K562 (cell line): Measurements from ENCODE around the gene ATP2A1. TPM values are rescaled to one million over a fixed set of nuclear protein-coding genes. Genes with fewer than 3 reads are reported as not detected.
A peak's percentile ranks its signal among the peaks of the same experiment; 100 is the strongest.

Source experiments
- ATAC-seq: fragments of 200-7000 bp; cut with Tn5 transposase; 3 replicates; pipeline ENCODE4 v1.9.1; 2020; ENCODE audit warnings: moderate library complexity
- BruUV-seq: library from RNA; stranded (reverse); fragments of 400-500 nt; replicated peaks from 2 replicates; lab custom pipeline; 2021; lab: Mats Ljungman, UMichigan
- CTCF ChIA-PET: fragments of 300-600 bp; formaldehyde crosslinking; extraction: SDS; loops from one replicate; lab custom pipeline; 2021; ENCODE audit warnings: low intra/inter-chr PET ratio; lab: Yijun Ruan, JAX
- POLR2A ChIA-PET: fragments of 300-600, 350-650 bp; sonication (Branson Sonifier 250); formaldehyde crosslinking; extraction: SDS; loops from one replicate; lab custom pipeline; 2021; ENCODE audit warnings: antibody characterized with exemption, inconsistent platforms; lab: Yijun Ruan, JAX
- DNase-seq, 4 experiments: peaks; one replicate each; pipeline versions ENCODE4 v3.0.0 to v3.0.0-alpha.2; 2011 to 2018; ENCODE audit warnings: low spot score in 3 of 4, mixed read lengths in 3 of 4; ENCODE audit errors: extremely low read depth in 1 of 4
- FAIRE-seq: peaks from 2 replicates; lab custom pipeline; 2011; peaks lifted over from hg19 to GRCh38; lab: Jason Lieb, UNC
- H2AFZ ChIP-seq: 2 replicates; pipeline ENCODE4 v1.6.0; 2011; ENCODE audit warnings: low read depth, low read length, control low read depth, inconsistent platforms
- H3K27ac ChIP-seq: fragments of 200-600 bp; 3 replicates; pipeline ENCODE4 v1.8.0; 2011; ENCODE audit warnings: low read depth, mild to moderate bottlenecking, control low read depth, inconsistent platforms, low read length, moderate library complexity, mixed read lengths; ENCODE audit errors: extremely low read depth
- H3K27me3 ChIP-seq, 2 experiments: fragments of 300-600 bp in 1 of 2; 2 replicates in 1 of 2; 3 replicates in 1 of 2; pipeline versions ENCODE4 v1.6.0 to v1.8.0; 2011; ENCODE audit warnings: inconsistent platforms in 2 of 2, low read length in 2 of 2, mild to moderate bottlenecking in 1 of 2, mixed read lengths in 1 of 2, moderate library complexity in 1 of 2; ENCODE audit not compliant: control insufficient read depth in 2 of 2, insufficient read depth in 2 of 2
- H3K36me3 ChIP-seq: fragments of 300-600 bp; 3 replicates; pipeline ENCODE4 v1.8.0; 2011; ENCODE audit warnings: mild to moderate bottlenecking, low read length, inconsistent platforms; ENCODE audit not compliant: control insufficient read depth, insufficient read depth
- H3K4me1 ChIP-seq, 2 experiments: fragments of 200-600 bp in 1 of 2; replicated peaks in 1 of 2; 2 replicates in 1 of 2; 3 replicates in 1 of 2; pipeline versions ENCODE4 v1.5.1 to v1.8.0; 2011; ENCODE audit warnings: inconsistent platforms in 2 of 2, low read length in 2 of 2, mild to moderate bottlenecking in 1 of 2, mixed read lengths in 1 of 2, moderate library complexity in 1 of 2; ENCODE audit not compliant: control insufficient read depth in 2 of 2, insufficient read depth in 2 of 2
- H3K4me2 ChIP-seq: 2 replicates; pipeline ENCODE4 v1.6.1; 2011; ENCODE audit warnings: low read length, control low read depth, inconsistent platforms, mixed read lengths; ENCODE audit not compliant: insufficient read depth
- H3K4me3 ChIP-seq: fragments of 200-600 bp; sonication (generic), shearing (Covaris generic); 2 replicates; pipeline ENCODE4 v1.5.1; 2016; ENCODE audit warnings: control low read depth, inconsistent platforms
- H3K79me2 ChIP-seq: fragments of 200-600 bp; 3 replicates; pipeline ENCODE4 v1.8.0; 2011; ENCODE audit warnings: low read length, inconsistent platforms; ENCODE audit not compliant: control insufficient read depth, insufficient read depth
- H3K9ac ChIP-seq, 2 experiments: 2 replicates each; pipeline versions ENCODE4 v1.6.0 to v1.6.1; 2011; ENCODE audit warnings: low read depth in 2 of 2, low read length in 2 of 2, control low read depth in 1 of 2, inconsistent platforms in 1 of 2, mild to moderate bottlenecking in 1 of 2, mixed read lengths in 1 of 2; ENCODE audit not compliant: insufficient read depth in 1 of 2
- H3K9me1 ChIP-seq: one replicate; pipeline ENCODE4 v1.6.0; 2011; ENCODE audit warnings: inconsistent platforms, mild to moderate bottlenecking, low read length, moderate library complexity; ENCODE audit not compliant: control insufficient read depth, insufficient read depth
- H3K9me3 ChIP-seq: replicated peaks from 2 replicates; pipeline ENCODE4 v1.5.1; 2011; ENCODE audit warnings: low read depth, low read length, inconsistent platforms; ENCODE audit not compliant: control insufficient read depth, insufficient read depth
- H4K20me1 ChIP-seq: replicated peaks from 2 replicates; pipeline ENCODE4 v1.6.1; 2011; ENCODE audit warnings: low read length, inconsistent platforms, mixed read lengths; ENCODE audit not compliant: control insufficient read depth, insufficient read depth
- ATF1 ChIP-seq, 2 experiments: fragments of 450-650 bp in 1 of 2; IDR thresholded peaks; 2 replicates each; pipeline ENCODE4 v1.6.1; 2016; ENCODE audit warnings: missing compliant biosample characterization in 1 of 2, missing genetic modification characterization in 1 of 2
- C11orf30 ChIP-seq: fragments of 450-650 bp; IDR thresholded peaks from 2 replicates; pipeline ENCODE4 v1.6.1; 2016; ENCODE audit warnings: low read depth, mild to moderate bottlenecking
- CHD2 ChIP-seq: IDR thresholded peaks from 2 replicates; pipeline ENCODE4 v1.6.1; 2011; ENCODE audit warnings: low read depth, low read length
- EGR1 ChIP-seq: fragments of 450-650 bp; conservative IDR thresholded peaks from 2 replicates; pipeline ENCODE4 v1.6.1; 2017; ENCODE audit warnings: mild to moderate bottlenecking
- EHMT2 ChIP-seq: fragments of 450-650 bp; IDR thresholded peaks from 2 replicates; pipeline ENCODE4 v1.6.1; 2018; ENCODE audit warnings: antibody characterized with exemption
- MTA1 ChIP-seq: fragments of 450-650 bp; IDR thresholded peaks from 2 replicates; pipeline ENCODE4 v1.6.1; 2017; ENCODE audit warnings: borderline replicate concordance
- NBN ChIP-seq: fragments of 450-650 bp; IDR thresholded peaks from 2 replicates; pipeline ENCODE4 v1.6.1; 2016; ENCODE audit warnings: low read depth, mild to moderate bottlenecking
- PHB2 ChIP-seq: fragments of 450-650 bp; IDR thresholded peaks from 2 replicates; pipeline ENCODE4 v1.6.1; 2017; ENCODE audit warnings: low read depth
- RBFOX2 ChIP-seq: fragments of 200-400 bp; formaldehyde crosslinking; IDR thresholded peaks from 2 replicates; pipeline ENCODE4 v1.6.1; 2017; ENCODE audit warnings: low read depth, mild to moderate bottlenecking, low read length, moderate library complexity
- SIX5 ChIP-seq, 2 experiments: IDR thresholded peaks; 2 replicates each; pipeline ENCODE4 v1.6.1; 2011; ENCODE audit warnings: low read length in 2 of 2, borderline replicate concordance in 1 of 2, low read depth in 1 of 2, mild to moderate bottlenecking in 1 of 2, moderate library complexity in 1 of 2; ENCODE audit not compliant: insufficient read depth in 1 of 2
- TEAD1 ChIP-seq, 2 experiments: fragments of 450-650 bp in 1 of 2; sonication (generic) in 1 of 2; formaldehyde crosslinking; IDR thresholded peaks; 2 replicates each; pipeline versions ENCODE4 v1.4.0 to v1.8.0; 2020 to 2022; ENCODE audit warnings: mild to moderate bottlenecking in 2 of 2, missing genetic modification reagents in 1 of 2
- ZBTB7A ChIP-seq: IDR thresholded peaks from 2 replicates; pipeline ENCODE4 v1.6.1; 2011; ENCODE audit warnings: low read depth, mild to moderate bottlenecking, low read length, moderate library complexity, borderline replicate concordance; ENCODE audit not compliant: control insufficient read depth
- ZNF436 ChIP-seq: fragments of 250-450, 450-650 bp; sonication (Bioruptor Pico); formaldehyde crosslinking; IDR thresholded peaks from 2 replicates; pipeline ENCODE4 v1.7.0; 2020; ENCODE audit warnings: mild to moderate bottlenecking
- ZNF764 ChIP-seq: fragments of 250-450 bp; sonication (Bioruptor Pico); IDR thresholded peaks from 2 replicates; pipeline ENCODE4 v1.4.0; 2020; ENCODE audit warnings: low read depth, mild to moderate bottlenecking, moderate library complexity
- WGBS: fragments of 100-300 bp; shearing (Covaris generic); methylation state at CpG from one replicate; pipeline ENCODE4 v1.1.6; 2016; ENCODE audit warnings: low coverage, mixed read lengths; ENCODE audit not compliant: insufficient coverage; ENCODE audit errors: missing lambda C conversion rate; 5-methylcytosine and 5-hydroxymethylcytosine counted together
- in situ Hi-C: fragments of 300-500 bp; cut with MboI; formaldehyde crosslinking; loops from 4 replicates; pipeline ENCODE4 v1.15.0; 2018; ENCODE audit warnings: inconsistent platforms, mixed read lengths
- intact Hi-C: fragments of 100-400 bp; cut with micrococcal nuclease; formaldehyde crosslinking; loops from 2 replicates; pipeline ENCODE4 v1.14.2; 2022
- polyA plus RNA-seq, 8 experiments: library from polyadenylated mRNA; depleted of rRNA in 4 of 8; stranded (reverse) in 5 of 8; unstranded in 3 of 8; fragments of >200 nt; fragmentation: Nextera tagmentation in 2 of 8; fragmentation: Illumina TruSeq in 1 of 8; extraction: Ambion mirVana in 2 of 8; extraction: Trizol in 1 of 8; gene quantifications; 2 replicates each; pipeline versions ENCODE4 v1.2.1 to v1.2.3, GENCODE V29; 2011 to 2014; ENCODE audit warnings: inconsistent platforms in 1 of 8, missing spikeins in 1 of 8
- total RNA-seq, 7 experiments: library from RNA; depleted of rRNA in 6 of 7; stranded (reverse); fragments of >200 nt in 6 of 7; fragmentation: Illumina TruSeq in 2 of 7; extraction: Trizol in 2 of 7; gene quantifications; 2 replicates each; pipeline versions ENCODE4 v1.2.1 to v1.2.3, GENCODE V29; 2011 to 2021; ENCODE audit warnings: low replicate concordance in 1 of 7

Gene ATP2A1
- total and polyA plus RNA-seq, 9 of the 15 experiments (the other 6 are each of a cell fraction or from before 2014, with no cell fraction given) = 0.25 to 2.6 (median 0.65) TPM

- Histone ChIP-seq H3K4me3 (no peak overlapping the region), H3K79me2 (peaks cover 9% of the 10 kb centered on the region), H4K20me1 (no peaks in the 10 kb centered on the region), H3K27ac (no peak overlapping the region), H3K4me1 (peaks cover 11 to 68% of the 10 kb centered on the region in 2 experiments; a peak in 4 of 5 replicates), H3K36me3 (peaks cover 27% of the 10 kb centered on the region; the same call in 2 of the 3 replicates), H3K9me1 (no peaks in the 10 kb centered on the region), H3K9ac (peak overlapping the region in 1 of 2 experiments; percentile 73; a peak in 2 of 4 replicates), H2AFZ (no peak overlapping the region), H3K9me3 (no peaks in the 10 kb centered on the region), H3K27me3 (no peaks in the 10 kb centered on the region; a peak in 1 of 5 replicates), H3K4me2 (no peak overlapping the region)
- WGBS = 62% methylated on average over 11 of the region's 12 CpGs
- in situ Hi-C loops (no loop called here), intact Hi-C loops (no loop called here)
- TF ChIP-seq RBFOX2 (peak; percentile 22; the same call in 1 of the 2 replicates), ATF1 (CRISPR knock-in tag; IDR thresholded peaks at IDR 0.05) (no peak), ATF1 (tag; IDR thresholded peaks at IDR 0.05) (no peak), EGR1 (0 out of 2 replicates have a peak, but pooled peaks have one; percentile 7)
- ATAC-seq (no peak), DNase-seq (peak in 1 of 4 experiments; percentile 20), FAIRE-seq (no peak)
- ChIA-PET CTCF (no interaction called here), POLR2A (interaction anchor here (6.9 kb wide), 1 partner anchor 14 kb away, joined by 58 read pairs; the partner anchor contains the start of gene SH2B1)
- BruUV-seq = no TSS peak
Measured at GRCh38 chr16:28876973-28877654, 1.2 kb upstream of the ATP2A1 start.

DNA sequence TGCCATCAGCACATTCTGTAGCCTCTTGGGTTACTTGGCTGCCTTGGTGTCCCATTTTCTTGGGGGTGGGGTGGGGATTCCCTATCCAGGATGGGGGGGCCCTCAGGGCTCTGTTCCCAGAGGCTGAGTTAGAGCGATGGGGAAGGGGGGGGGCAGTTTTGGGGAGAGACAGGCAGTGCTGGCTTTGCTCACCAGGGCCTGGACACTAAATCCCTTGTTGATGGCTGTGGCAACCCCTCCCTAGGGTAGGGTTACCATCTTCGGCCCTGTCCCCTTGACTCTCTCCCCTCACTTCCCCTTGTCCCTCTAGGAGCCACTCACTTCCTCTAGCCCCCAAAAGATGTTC lies 660 bp upstream of the ATP2A1 start:
- FAIRE-seq = no peak
- Histone ChIP-seq H3K27me3 (no peaks in the 10 kb centered on the region; a peak in 1 of 5 replicates), H3K9me1 (no peaks in the 10 kb centered on the region), H3K4me1 (peaks cover 11 to 71% of the 10 kb centered on the region in 2 experiments; a peak in 4 of 5 replicates), H3K4me2 (no peak overlapping the region), H3K9ac (peak overlapping the region in 1 of 2 experiments; percentile 73; a peak in 1 of 4 replicates), H3K36me3 (peaks cover 21% of the 10 kb centered on the region; the same call in 2 of the 3 replicates), H3K27ac (no peak overlapping the region), H3K4me3 (no peak overlapping the region), H2AFZ (no peak overlapping the region), H3K79me2 (peaks cover 9% of the 10 kb centered on the region), H4K20me1 (no peaks in the 10 kb centered on the region), H3K9me3 (no peaks in the 10 kb centered on the region)
- in situ Hi-C loops = no loop called here
- ChIA-PET POLR2A (interaction anchor here (6.9 kb wide), 1 partner anchor 14 kb away, joined by 58 read pairs; the partner anchor contains the start of gene SH2B1), CTCF (no interaction called here)
- no TSS peak for BruUV-seq
- no peak for TF ChIP-seq TEAD1 (CRISPR knock-in tag; IDR thresholded peaks at IDR 0.05)
- no peak for TF ChIP-seq SIX5 (IDR thresholded peaks at IDR 0.05; ENCODE audit: borderline replicate concordance in 1 of 2, insufficient read depth in 1 of 2, low read depth in 1 of 2, low read length in 2 of 2)
- TF ChIP-seq CHD2 = no peak
- TF ChIP-seq PHB2 = no peak
- TF ChIP-seq C11orf30 = no peak
- TF ChIP-seq ZBTB7A = no peak
- TF ChIP-seq NBN = no peak
- no peak for TF ChIP-seq EHMT2
- TF ChIP-seq MTA1 = no peak
- no peak for TF ChIP-seq ZNF764
- no peak for TF ChIP-seq ZNF436 (CRISPR knock-in tag)
- intact Hi-C loops = no loop called here
- no peak for DNase-seq
- 100% methylated on average over 1 of the region's 2 CpGs for WGBS
- no peak for ATAC-seq
